SK-N-SH (cell line): Measurements from ENCODE around the gene UBE2C. TPM values are rescaled to one million over a fixed set of nuclear protein-coding genes. Genes with fewer than 3 reads are reported as not detected.
"Not testable (repeated sequence)": the region's sequence is repeated elsewhere in the genome, so short reads cannot be mapped to it uniquely, and the experiment has no call there.

ENCODE experiments used
- CTCF ChIA-PET: fragments of 300-600, 350-600 bp; formaldehyde crosslinking; extraction: SDS; loops from one replicate; lab custom pipeline; 2021; lab: Yijun Ruan, JAX
- POLR2A ChIA-PET: fragments of 350-600 bp; sonication (Branson Sonifier 250); formaldehyde crosslinking; extraction: SDS; loops from one replicate; lab custom pipeline; 2020; ENCODE audit warnings: antibody characterized with exemption, inconsistent platforms; lab: Yijun Ruan, JAX
- DNase-seq: peaks from one replicate; pipeline ENCODE4 v3.0.0; 2012
- H2AFZ ChIP-seq: fragments of 200-600 bp; sonication (generic); 2 replicates; pipeline ENCODE4 v1.8.1; 2016; ENCODE audit warnings: antibody characterized with exemption, mild to moderate bottlenecking, low read depth
- H3F3A ChIP-seq: fragments of 200-600 bp; sonication (generic); replicated peaks from 2 replicates; pipeline ENCODE3; 2016; ENCODE audit warnings: antibody characterized with exemption, mild to moderate bottlenecking; ENCODE audit not compliant: insufficient read depth
- H3K27ac ChIP-seq, 2 experiments: fragments of 200-500 bp in 1 of 2; fragments of 200-600 bp in 1 of 2; sonication (Bioruptor generic) in 1 of 2; sonication (generic), shearing (Covaris generic) in 1 of 2; 2 replicates each; pipeline versions ENCODE4 v1.5.1 to v1.6.1; 2014 to 2016; ENCODE audit warnings: low read depth in 2 of 2, inconsistent platforms in 1 of 2, low read length in 1 of 2, mild to moderate bottlenecking in 1 of 2, mixed read lengths in 1 of 2
- H3K27me3 ChIP-seq: fragments of 200-600 bp; sonication (generic), shearing (Covaris generic); 2 replicates; pipeline ENCODE4 v1.6.1; 2016; ENCODE audit warnings: mixed run types; ENCODE audit not compliant: insufficient read depth
- H3K36me3 ChIP-seq, 2 experiments: fragments of 200-500 bp in 1 of 2; fragments of 200-600 bp in 1 of 2; sonication (Bioruptor generic) in 1 of 2; sonication (generic) in 1 of 2; replicated peaks in 1 of 2; 2 replicates each; pipeline versions ENCODE3 to v1.5.1; 2014 to 2016; ENCODE audit warnings: low read length in 1 of 2, mild to moderate bottlenecking in 1 of 2; ENCODE audit not compliant: insufficient read depth in 2 of 2, control insufficient read depth in 1 of 2
- H3K4me1 ChIP-seq, 2 experiments: fragments of 200-500 bp in 1 of 2; fragments of 200-600 bp in 1 of 2; sonication (Bioruptor generic) in 1 of 2; sonication (generic), shearing (Covaris generic) in 1 of 2; 2 replicates each; pipeline versions ENCODE4 v1.5.1 to v1.6.1; 2014 to 2016; ENCODE audit warnings: low read depth in 1 of 2, low read length in 1 of 2, mixed run types in 1 of 2; ENCODE audit not compliant: insufficient read depth in 2 of 2, control insufficient read depth in 1 of 2
- H3K4me2 ChIP-seq: fragments of 200-600 bp; sonication (generic), shearing (Covaris generic); 2 replicates; pipeline ENCODE4 v1.6.1; 2017; ENCODE audit warnings: mixed run types
- H3K4me3 ChIP-seq, 2 experiments: fragments of 200-500 bp in 1 of 2; fragments of 200-600 bp in 1 of 2; sonication (Bioruptor generic) in 1 of 2; sonication (generic), shearing (Covaris generic) in 1 of 2; 2 replicates each; pipeline versions ENCODE4 v1.5.1 to v1.8.1; 2014 to 2016; ENCODE audit warnings: low read depth in 2 of 2, inconsistent platforms in 1 of 2, low read length in 1 of 2, mild to moderate bottlenecking in 1 of 2, mixed read lengths in 1 of 2, moderate library complexity in 1 of 2
- H3K79me2 ChIP-seq: fragments of 200-600 bp; sonication (generic); 2 replicates; pipeline ENCODE4 v1.8.1; 2017; ENCODE audit warnings: mild to moderate bottlenecking; ENCODE audit not compliant: insufficient read depth
- H3K9ac ChIP-seq: fragments of 200-600 bp; sonication (generic); 2 replicates; pipeline ENCODE4 v1.6.1; 2017; ENCODE audit warnings: mixed run types
- H3K9me2 ChIP-seq: fragments of 200-600 bp; sonication (generic); 2 replicates; pipeline ENCODE4 v1.6.1; 2017; ENCODE audit warnings: mixed run types
- H3K9me3 ChIP-seq: fragments of 200-600 bp; sonication (generic); 2 replicates; pipeline ENCODE4 v1.6.1; 2017; ENCODE audit warnings: mixed run types, mild to moderate bottlenecking, moderate library complexity
- H4K20me1 ChIP-seq: fragments of 200-600 bp; sonication (generic); 2 replicates; pipeline ENCODE4 v1.6.1; 2017; ENCODE audit warnings: mild to moderate bottlenecking, mixed run types; ENCODE audit not compliant: insufficient read depth
- CHD2 ChIP-seq: fragments of 150-350 bp; IDR thresholded peaks from 2 replicates; pipeline ENCODE4 v1.6.1; 2018; ENCODE audit warnings: low read length; ENCODE audit not compliant: partially characterized antibody
- FOSL2 ChIP-seq: IDR thresholded peaks from 2 replicates; pipeline ENCODE4 v1.4.0; 2012; ENCODE audit warnings: low read depth, mild to moderate bottlenecking, moderate library complexity, borderline replicate concordance
- NFIC ChIP-seq: IDR thresholded peaks from 2 replicates; pipeline ENCODE4 v1.4.0; 2012; ENCODE audit warnings: borderline replicate concordance
- RCOR1 ChIP-seq: fragments of 150-350 bp; IDR thresholded peaks from 2 replicates; pipeline ENCODE4 v1.6.1; 2017; ENCODE audit warnings: antibody characterized with exemption, low read length
- RXRA ChIP-seq: IDR thresholded peaks from 2 replicates; pipeline ENCODE4 v1.4.0; 2012; ENCODE audit warnings: low read depth, mild to moderate bottlenecking, borderline replicate concordance
- TAF1 ChIP-seq: IDR thresholded peaks from 2 replicates; pipeline ENCODE4 v1.6.1; 2012; ENCODE audit warnings: low read depth, mild to moderate bottlenecking, low read length, moderate library complexity, borderline replicate concordance
- TEAD4 ChIP-seq: IDR thresholded peaks from 2 replicates; pipeline ENCODE4 v1.4.0; 2012; ENCODE audit warnings: mild to moderate bottlenecking, borderline replicate concordance; ENCODE audit not compliant: insufficient read depth
- WGBS: methylation state at CpG from one replicate; pipeline ENCODE4 v1.1.6; 2017; ENCODE audit warnings: low lambda C conversion rate; 5-methylcytosine and 5-hydroxymethylcytosine counted together
- polyA plus RNA-seq, 3 experiments: library from polyadenylated mRNA; depleted of rRNA; stranded (reverse); fragments of >200 nt; gene quantifications; 2 replicates each; pipeline ENCODE4 v1.2.3, GENCODE V29; 2012
- TF ChIP-seq, protein P1 (sequence below): IDR thresholded peaks from 2 replicates; pipeline ENCODE4 v1.4.0; 2012; ENCODE audit warnings: low read depth, borderline replicate concordance
- TF ChIP-seq, protein P2 (sequence below): IDR thresholded peaks from 2 replicates; pipeline ENCODE4; 2012

The UBE2C gene
- polyA plus RNA-seq, 1 of the 3 experiments (the other 2 are of a cell fraction) = 115 TPM

DNA sequence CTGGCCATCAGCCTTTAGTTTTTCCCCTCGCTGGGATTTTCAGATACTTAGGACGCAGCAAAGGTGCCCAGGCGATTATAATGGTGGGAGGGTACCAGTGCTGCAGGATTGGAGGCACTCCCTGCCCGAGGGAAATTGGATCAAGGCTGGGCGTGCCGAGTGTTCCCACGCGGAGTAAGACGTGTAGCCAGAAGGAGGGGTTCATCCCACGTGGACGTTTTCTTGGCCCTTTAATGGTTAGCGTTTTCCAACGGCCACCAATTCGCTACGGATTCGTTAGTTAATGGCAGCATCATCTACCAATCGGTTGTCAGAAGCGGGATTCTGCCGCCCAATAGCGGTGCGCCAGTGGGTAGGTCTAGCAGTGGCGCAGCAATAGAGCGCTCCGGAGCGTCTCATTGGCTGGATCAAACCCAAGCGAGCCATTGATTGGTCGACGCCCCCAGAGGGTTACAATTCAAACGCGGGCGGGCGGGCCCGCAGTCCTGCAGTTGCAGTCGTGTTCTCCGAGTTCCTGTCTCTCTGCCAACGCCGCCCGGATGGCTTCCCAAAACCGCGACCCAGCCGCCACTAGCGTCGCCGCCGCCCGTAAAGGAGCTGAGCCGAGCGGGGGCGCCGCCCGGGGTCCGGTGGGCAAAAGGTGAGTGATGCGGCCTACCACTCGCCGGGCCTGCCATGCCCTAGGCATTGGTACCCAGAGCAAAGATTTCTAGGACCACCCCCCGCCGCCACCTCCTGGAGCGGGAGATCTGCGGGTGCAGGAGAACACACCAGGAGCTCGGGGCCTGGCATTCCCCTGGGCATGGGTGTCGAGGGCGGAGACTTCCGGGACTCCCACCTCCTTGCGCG is at the start of gene UBE2C (continued):
- TF ChIP-seq, protein P1, sequence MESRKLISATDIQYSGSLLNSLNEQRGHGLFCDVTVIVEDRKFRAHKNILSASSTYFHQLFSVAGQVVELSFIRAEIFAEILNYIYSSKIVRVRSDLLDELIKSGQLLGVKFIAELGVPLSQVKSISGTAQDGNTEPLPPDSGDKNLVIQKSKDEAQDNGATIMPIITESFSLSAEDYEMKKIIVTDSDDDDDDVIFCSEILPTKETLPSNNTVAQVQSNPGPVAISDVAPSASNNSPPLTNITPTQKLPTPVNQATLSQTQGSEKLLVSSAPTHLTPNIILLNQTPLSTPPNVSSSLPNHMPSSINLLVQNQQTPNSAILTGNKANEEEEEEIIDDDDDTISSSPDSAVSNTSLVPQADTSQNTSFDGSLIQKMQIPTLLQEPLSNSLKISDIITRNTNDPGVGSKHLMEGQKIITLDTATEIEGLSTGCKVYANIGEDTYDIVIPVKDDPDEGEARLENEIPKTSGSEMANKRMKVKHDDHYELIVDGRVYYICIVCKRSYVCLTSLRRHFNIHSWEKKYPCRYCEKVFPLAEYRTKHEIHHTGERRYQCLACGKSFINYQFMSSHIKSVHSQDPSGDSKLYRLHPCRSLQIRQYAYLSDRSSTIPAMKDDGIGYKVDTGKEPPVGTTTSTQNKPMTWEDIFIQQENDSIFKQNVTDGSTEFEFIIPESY = no peak
- TF ChIP-seq NFIC = no peak
- no peak; the same call in 1 of the 2 replicates for TF ChIP-seq RXRA
- no peak for TF ChIP-seq TEAD4
- peak; percentile 94 for TF ChIP-seq CHD2
- 0 out of 2 replicates have a peak, but pooled peaks have one; percentile 20 for TF ChIP-seq RCOR1
- TF ChIP-seq TAF1 = peak; percentile 68; the same call in 1 of the 2 replicates
- TF ChIP-seq, protein P2, sequence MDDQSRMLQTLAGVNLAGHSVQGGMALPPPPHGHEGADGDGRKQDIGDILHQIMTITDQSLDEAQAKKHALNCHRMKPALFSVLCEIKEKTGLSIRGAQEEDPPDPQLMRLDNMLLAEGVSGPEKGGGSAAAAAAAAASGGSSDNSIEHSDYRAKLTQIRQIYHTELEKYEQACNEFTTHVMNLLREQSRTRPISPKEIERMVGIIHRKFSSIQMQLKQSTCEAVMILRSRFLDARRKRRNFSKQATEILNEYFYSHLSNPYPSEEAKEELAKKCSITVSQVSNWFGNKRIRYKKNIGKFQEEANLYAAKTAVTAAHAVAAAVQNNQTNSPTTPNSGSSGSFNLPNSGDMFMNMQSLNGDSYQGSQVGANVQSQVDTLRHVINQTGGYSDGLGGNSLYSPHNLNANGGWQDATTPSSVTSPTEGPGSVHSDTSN = peak; percentile 99
- TF ChIP-seq FOSL2 = 0 out of 2 replicates have a peak, but pooled peaks have one; percentile 10

DNA sequence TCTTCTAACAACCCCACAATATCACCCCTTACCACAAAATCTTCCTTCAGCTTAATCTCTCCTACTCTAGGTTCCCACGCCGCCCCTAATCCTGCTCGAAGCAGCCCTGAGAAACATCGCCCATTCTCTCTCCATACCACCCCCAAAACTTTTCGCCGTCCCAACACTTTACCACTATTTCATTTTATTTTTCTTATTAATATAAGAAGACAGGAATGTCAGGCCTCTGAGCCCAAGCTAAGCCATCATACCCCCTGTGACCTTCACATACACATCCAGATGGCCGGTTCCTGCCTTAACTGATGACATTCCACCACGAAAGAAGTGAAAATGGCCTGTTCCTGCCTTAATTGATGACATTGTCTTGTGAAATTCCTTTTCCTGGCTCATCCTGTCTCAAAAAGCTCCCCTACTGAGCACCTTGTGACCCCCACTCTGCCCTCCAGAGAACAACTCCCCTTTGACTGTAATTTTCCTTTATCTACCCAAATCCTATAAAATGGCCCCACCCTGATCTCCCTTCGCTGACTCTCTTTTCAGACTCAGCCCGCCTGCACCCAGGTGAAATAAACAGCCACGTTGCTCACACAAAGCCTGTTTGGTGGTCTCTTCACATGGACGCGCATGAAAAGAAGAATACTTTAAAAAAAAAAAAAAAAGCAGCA is 47.7 kb upstream of the UBE2C start:
- H3K9me3 ChIP-seq, H4K20me1 ChIP-seq, DNase-seq, H3K4me1 ChIP-seq, H3K36me3 ChIP-seq, H3K4me2 ChIP-seq, H2AFZ ChIP-seq, POLR2A ChIA-PET, H3K9me2 ChIP-seq, H3K4me3 ChIP-seq, H3K27me3 ChIP-seq, H3F3A ChIP-seq, H3K79me2 ChIP-seq, H3K9ac ChIP-seq, H3K27ac ChIP-seq: not testable (repeated sequence)
- WGBS = 79% methylated on average over 13 of the region's 13 CpGs
- CTCF ChIA-PET = interaction anchor here (1.3 to 1.4 kb wide), 2 partner anchors 445 to 471 kb away, joined by 6 to 7 read pairs; no protein-coding TSS in a partner anchor
